SU-DHL-6 (cell line): ENCODE measurements around the gene CPNE5.

Source experiments
- H2AFZ ChIP-seq: fragments of 200-600 bp; sonication (generic); 2 replicates; pipeline ENCODE4 v1.6.1; 2014; ENCODE audit warnings: low read depth, mild to moderate bottlenecking, moderate library complexity, mixed read lengths, antibody characterized with exemption, low read length; ENCODE audit not compliant: severe bottlenecking
- H3F3A ChIP-seq: fragments of 200-600 bp; shearing (Covaris generic); 2 replicates; pipeline ENCODE4 v1.6.0; 2016; ENCODE audit warnings: antibody characterized with exemption, mild to moderate bottlenecking; ENCODE audit not compliant: insufficient read depth
- H3K27ac ChIP-seq: fragments of 200-600 bp; sonication (generic); 2 replicates; pipeline ENCODE4 v1.5.1; 2016; ENCODE audit warnings: low read depth, mild to moderate bottlenecking, low read length, moderate library complexity, mixed read lengths
- H3K27me3 ChIP-seq: fragments of 200-600 bp; sonication (generic), shearing (Covaris generic); 2 replicates; pipeline ENCODE4 v1.6.0; 2014; ENCODE audit warnings: mild to moderate bottlenecking, low read length
- H3K36me3 ChIP-seq: fragments of 200-600 bp; sonication (generic); 2 replicates; pipeline ENCODE4 v1.6.1; 2014; ENCODE audit warnings: mild to moderate bottlenecking, low read length, mixed read lengths
- H3K4me2 ChIP-seq: fragments of 300-600, 200-600 bp; shearing (Covaris generic), sonication (generic); 2 replicates; pipeline ENCODE4 v1.6.0; 2014; ENCODE audit warnings: low read length, low read depth, mild to moderate bottlenecking; ENCODE audit not compliant: poor library complexity, severe bottlenecking
- H3K4me3 ChIP-seq: fragments of 200-600 bp; sonication (generic); 2 replicates; pipeline ENCODE4 v1.5.1; 2014; ENCODE audit warnings: antibody characterized with exemption, low read length, mild to moderate bottlenecking, mixed read lengths; ENCODE audit not compliant: insufficient read depth, poor library complexity, severe bottlenecking
- H3K79me2 ChIP-seq: fragments of 200-600 bp; sonication (generic); 2 replicates; pipeline ENCODE4 v1.6.1; 2014; ENCODE audit warnings: mild to moderate bottlenecking, low read length, moderate library complexity; ENCODE audit not compliant: insufficient read depth
- H3K9ac ChIP-seq: fragments of 200-600 bp; sonication (generic); 2 replicates; pipeline ENCODE4 v1.7.0; 2014; ENCODE audit warnings: mild to moderate bottlenecking, low read length
- H3K9me2 ChIP-seq: fragments of 200-600 bp; sonication (generic); replicated peaks from 2 replicates; pipeline ENCODE4 v1.6.1; 2014; ENCODE audit warnings: low read length; ENCODE audit not compliant: insufficient read depth
- H3K9me3 ChIP-seq: fragments of 200-600 bp; sonication (generic); 2 replicates; pipeline ENCODE4 v1.6.1; 2014; ENCODE audit warnings: low read length, mixed read lengths; ENCODE audit not compliant: insufficient read depth
- H4K20me1 ChIP-seq: fragments of 200-600 bp; sonication (generic); 2 replicates; pipeline ENCODE4 v1.6.1; 2014; ENCODE audit warnings: low read depth, mild to moderate bottlenecking, antibody characterized with exemption, low read length, moderate library complexity, mixed read lengths
- CTCF ChIP-seq: fragments of 200-600 bp; sonication (generic); IDR thresholded peaks from one replicate; pipeline ENCODE4 v1.5.1; 2017; ENCODE audit warnings: antibody characterized with exemption, mild to moderate bottlenecking, low read length, moderate library complexity; ENCODE audit not compliant: insufficient read depth, poor library complexity, severe bottlenecking
- EZH2phosphoT487 ChIP-seq: fragments of 200-600 bp; sonication (generic), shearing (Covaris generic); conservative IDR thresholded peaks from 2 replicates; pipeline ENCODE4 v1.6.1; 2018; ENCODE audit warnings: mild to moderate bottlenecking, antibody characterized with exemption, low read length, moderate library complexity, mixed read lengths

CPNE5 gene

GRCh38 chr6:36803482-36803881 lies 35.8 kb downstream of the CPNE5 start:
- Histone ChIP-seq H3K9ac (no peak overlapping the region), H3K27me3 (no peaks in the 10 kb centered on the region), H3K4me3 (no peak overlapping the region), H2AFZ (no peak overlapping the region), H3K79me2 (no peaks in the 10 kb centered on the region), H3K4me2 (no peak overlapping the region), H3K9me3 (no peaks in the 10 kb centered on the region), H3K27ac (no peak overlapping the region), H3F3A (no peaks in the 10 kb centered on the region), H3K36me3 (no peaks in the 10 kb centered on the region), H4K20me1 (no peaks in the 10 kb centered on the region), H3K9me2 (no peaks in the 10 kb centered on the region)
- TF ChIP-seq CTCF = no peak
- TF ChIP-seq EZH2phosphoT487 = no peak

- no peaks in the 10 kb centered on the region for H3K27me3 ChIP-seq
- no peaks in the 10 kb centered on the region for H3K9me3 ChIP-seq
- no peak overlapping the region for H3K27ac ChIP-seq
- no peaks in the 10 kb centered on the region for H3K79me2 ChIP-seq
- no peaks in the 10 kb centered on the region for H3K9me2 ChIP-seq
- H2AFZ ChIP-seq = no peak overlapping the region
- no peaks in the 10 kb centered on the region for H4K20me1 ChIP-seq
- no peaks in the 10 kb centered on the region for H3K36me3 ChIP-seq
- TF ChIP-seq EZH2phosphoT487 (no peak), CTCF (no peak)
- H3K4me3 ChIP-seq = no peak overlapping the region
- H3K9ac ChIP-seq = no peak overlapping the region
- no peak overlapping the region for H3K4me2 ChIP-seq
- no peaks in the 10 kb centered on the region for H3F3A ChIP-seq
Observed at GRCh38 chr6:36800223-36801076, 38.8 kb downstream of the CPNE5 start.

GRCh38 chr6:36798852-36799251 lies 40.4 kb downstream of the CPNE5 start:
- H3K9ac ChIP-seq = no peak overlapping the region
- no peaks in the 10 kb centered on the region for H3K9me3 ChIP-seq
- TF ChIP-seq CTCF (no peak), EZH2phosphoT487 (no peak)
- no peak overlapping the region for H3K4me3 ChIP-seq
- no peaks in the 10 kb centered on the region for H3F3A ChIP-seq
- H3K4me2 ChIP-seq = no peak overlapping the region
- no peaks in the 10 kb centered on the region for H3K79me2 ChIP-seq
- no peaks in the 10 kb centered on the region for H4K20me1 ChIP-seq
- no peaks in the 10 kb centered on the region for H3K36me3 ChIP-seq
- H2AFZ ChIP-seq = no peak overlapping the region
- H3K9me2 ChIP-seq = no peaks in the 10 kb centered on the region
- H3K27ac ChIP-seq = no peak overlapping the region
- no peaks in the 10 kb centered on the region for H3K27me3 ChIP-seq
